ENCODE results near the gene UBQLN1.

DNA sequence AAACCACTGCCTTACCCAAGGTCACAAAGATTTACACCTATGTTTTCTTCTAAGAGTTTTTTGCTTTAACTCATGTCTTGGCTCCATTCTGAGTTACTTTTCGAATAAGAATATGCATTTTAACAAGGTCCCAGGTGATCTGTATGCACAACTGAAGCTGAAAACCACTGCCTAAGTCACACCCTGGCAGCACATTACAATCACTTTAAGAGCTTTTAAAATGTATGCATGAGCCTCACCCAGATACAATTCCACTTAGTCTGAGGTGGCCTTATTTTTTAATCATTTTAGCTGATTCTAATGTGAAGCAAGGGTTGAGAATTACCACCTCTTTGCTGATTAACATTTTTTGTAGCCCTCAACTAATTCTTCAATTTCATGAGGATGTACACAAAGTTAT, 55.3 kb downstream of the UBQLN1 start:
- TF ChIP-seq POLR2AphosphoS5 (IDR thresholded peaks at IDR 0.05; ENCODE audit: borderline replicate concordance, low read depth, low read length) (no peak), EZH2 (IDR thresholded peaks at IDR 0.05) (no peak), FOXP2 (optimal IDR thresholded peaks at IDR 0.05; ENCODE audit: control extremely low read depth, extremely low read length, insufficient read depth) (no peak)
